WI38 (cell line): Measurements from ENCODE around the gene SYT13.
"Not testable (repeated sequence)": the region's sequence is repeated elsewhere in the genome, so short reads cannot be mapped to it uniquely, and the experiment has no call there.

ENCODE experiments used
- H3K4me3 ChIP-seq: 2 replicates; pipeline ENCODE4 v1.5.1; 2011; ENCODE audit warnings: low read depth, mild to moderate bottlenecking, control low read depth, low read length
- CTCF ChIP-seq: IDR thresholded peaks from 2 replicates; pipeline ENCODE4 v1.5.1; 2012; ENCODE audit warnings: low read depth, mild to moderate bottlenecking, control low read depth, low read length

SYT13 gene

GRCh38 chr11:45298718-45299117 lies 12.6 kb upstream of the SYT13 start:
- no peak for TF ChIP-seq CTCF
- H3K4me3 ChIP-seq, result no peak overlapping the region

- TF ChIP-seq CTCF, result no peak
- H3K4me3 ChIP-seq, result no peak overlapping the region
Observed at GRCh38 chr11:45296075-45296474, 9.9 kb upstream of the SYT13 start.

DNA sequence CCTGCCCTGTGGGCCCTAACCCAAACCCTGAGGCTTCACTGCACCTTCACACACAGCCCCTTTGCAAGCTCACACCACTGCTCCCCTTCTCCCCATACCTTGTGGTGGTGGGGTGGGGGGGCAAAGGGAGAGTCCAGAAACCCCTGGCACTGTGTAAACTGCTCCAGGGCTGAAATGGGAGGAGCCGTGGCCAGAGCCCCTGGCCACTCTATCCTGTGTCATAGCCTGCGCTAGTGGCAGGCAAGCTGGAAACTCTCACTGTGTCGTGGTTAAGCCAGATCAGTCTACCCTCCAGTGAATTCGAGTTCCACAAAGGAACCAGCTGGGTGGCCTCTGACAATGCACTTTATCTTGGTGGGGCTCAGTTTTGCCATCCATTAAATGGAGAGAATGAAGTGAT lies 8.4 kb upstream of the SYT13 start:
- no peak for TF ChIP-seq CTCF
- no peak overlapping the region for H3K4me3 ChIP-seq

DNA sequence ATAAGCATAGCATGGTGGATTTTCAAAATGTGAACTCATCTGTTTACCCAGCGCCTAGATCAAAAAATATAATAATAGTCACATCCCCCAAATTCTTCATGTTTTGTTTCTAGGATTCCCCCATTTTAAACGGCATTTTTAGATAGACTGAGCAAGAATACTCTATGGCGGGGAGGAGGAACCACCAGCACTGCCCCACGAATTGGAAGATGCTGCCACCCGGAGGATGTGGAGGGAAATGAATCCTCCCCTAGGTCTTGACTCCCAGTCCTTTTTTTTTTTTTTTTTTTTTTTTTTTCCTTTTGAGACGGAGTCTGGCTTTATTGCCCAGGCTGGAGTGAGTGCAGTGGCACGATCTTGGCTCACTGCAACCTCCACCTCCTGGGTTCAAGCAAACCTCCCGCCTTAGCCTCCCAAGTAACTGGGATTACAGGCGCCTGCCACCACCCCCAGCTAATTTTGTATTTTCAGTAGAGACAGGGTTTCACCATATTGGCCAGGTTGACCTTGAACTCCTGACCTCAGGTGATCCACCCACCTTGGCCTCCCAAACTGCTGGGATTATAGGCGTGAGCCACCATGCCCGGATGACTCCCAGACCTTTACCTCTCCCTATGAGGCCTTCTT lies 7.5 kb upstream of the SYT13 start:
- TF ChIP-seq CTCF, result peak; percentile 43

DNA sequence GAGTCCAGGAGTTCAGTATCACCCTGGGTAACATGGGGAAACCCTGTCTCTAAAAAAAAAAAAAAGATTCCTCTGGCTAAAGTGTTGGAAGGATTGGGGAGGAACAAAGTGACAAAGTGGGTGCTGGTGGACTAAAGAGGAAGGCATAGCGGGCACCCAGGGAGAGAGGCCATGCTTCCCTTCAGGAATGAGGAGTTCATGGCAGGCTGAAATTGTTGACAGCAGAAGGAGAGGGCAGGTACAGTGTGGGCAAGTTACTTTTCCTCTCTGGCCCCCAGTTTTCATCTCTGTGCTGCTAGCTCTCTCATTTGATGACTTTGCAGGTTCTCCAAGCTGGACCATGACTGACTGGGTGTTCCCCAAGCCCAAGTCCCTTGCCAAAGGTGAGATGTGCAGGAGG lies 4.4 kb upstream of the SYT13 start:
- TF ChIP-seq CTCF, result no peak
- no peak overlapping the region for H3K4me3 ChIP-seq

More for the DNA sequence above, 7.5 kb upstream of the SYT13 start:
- H3K4me3 ChIP-seq, result not testable (repeated sequence)

DNA sequence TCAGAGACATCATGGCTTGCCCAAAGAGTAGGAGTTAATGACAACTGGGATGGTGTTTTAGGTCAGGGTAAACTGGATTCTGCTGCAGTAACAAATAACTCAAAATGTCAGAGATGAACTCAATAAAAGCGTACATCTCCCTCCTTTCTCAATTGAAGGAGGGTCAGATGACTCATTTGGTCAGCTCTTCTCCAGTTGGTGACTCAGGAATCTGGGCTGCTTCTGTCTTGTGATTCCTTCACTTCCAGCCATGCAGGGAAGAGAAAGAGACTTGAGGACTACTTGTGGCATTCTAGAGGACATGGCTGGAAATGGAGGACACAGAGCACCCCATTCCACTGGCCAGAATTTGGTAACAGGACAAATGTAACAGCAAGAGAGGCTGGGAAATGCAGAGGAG lies 3.2 kb upstream of the SYT13 start:
- no peak for TF ChIP-seq CTCF
- no peak overlapping the region for H3K4me3 ChIP-seq

DNA sequence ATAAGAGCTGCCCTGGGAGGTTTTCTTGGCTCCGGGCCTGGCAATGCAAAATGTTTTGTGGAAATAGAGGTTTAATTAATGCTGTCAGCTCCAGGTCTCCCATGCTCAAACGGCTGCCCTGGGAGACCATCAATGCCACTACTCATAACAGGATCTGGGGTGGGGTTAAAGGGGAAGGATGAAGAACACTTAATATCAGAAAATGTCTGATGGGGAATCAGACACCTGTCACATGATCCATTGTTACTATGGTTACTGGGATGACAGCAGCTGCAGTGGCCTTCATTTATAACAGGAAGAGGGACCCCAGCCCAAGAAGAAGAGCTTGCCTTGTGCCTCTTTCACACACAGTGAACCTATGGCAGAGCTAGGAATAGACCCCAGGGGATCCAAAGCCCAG lies 2.2 kb upstream of the SYT13 start:
- TF ChIP-seq CTCF, result no peak
- no peak overlapping the region for H3K4me3 ChIP-seq
